ENCODE results near the gene PTPRN2. TPM values are rescaled to one million over a fixed set of nuclear protein-coding genes. Genes with fewer than 3 reads are reported as not detected.

PTPRN2 gene
- polyA plus RNA-seq, 1 of the 3 experiments (the other 2 are of a cell fraction), result 4.0 TPM

- 68% methylated on average over 22 of the region's 29 CpGs for WGBS (ENCODE audit: low lambda C conversion rate)
Observed at GRCh38 chr7:158500651-158501052, 87.0 kb downstream of the PTPRN2 start.

DNA sequence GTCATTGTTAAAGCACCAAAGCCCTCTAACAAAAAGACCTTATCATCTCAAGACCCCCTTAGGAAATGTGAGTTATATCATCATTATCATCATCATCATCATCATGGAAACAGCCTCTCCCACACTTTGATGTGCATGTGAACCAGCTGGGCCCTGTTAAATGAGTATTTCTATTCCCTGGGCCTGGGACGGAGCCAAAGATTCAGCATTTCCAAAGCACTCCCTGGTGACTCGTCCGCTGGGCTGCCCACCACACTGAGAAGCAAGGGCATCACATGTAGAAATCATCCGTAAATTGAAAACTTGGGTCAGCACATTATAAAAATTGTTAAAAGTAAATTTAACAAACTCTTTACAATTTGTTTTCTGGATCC is 88.6 kb downstream of the PTPRN2 start:
- Histone ChIP-seq H3K4me1 (ENCODE audit: control insufficient read depth in 1 of 2, insufficient read depth in 2 of 2, low read depth in 1 of 2, low read length in 1 of 2) (peaks cover 0 to 24% of the 10 kb centered on the region in 2 experiments; a peak in 2 of 4 replicates), H3K36me3 (replicated peaks in 1 of 2; ENCODE audit: control insufficient read depth in 1 of 2, insufficient read depth in 2 of 2, low read length in 1 of 2) (no peaks in the 10 kb centered on the region), H3K27me3 (ENCODE audit: insufficient read depth) (no peaks in the 10 kb centered on the region), H3K9me2 (no peaks in the 10 kb centered on the region), H3K4me2 (no peak overlapping the region), H3K9ac (no peak overlapping the region), H3K27ac (ENCODE audit: low read depth in 2 of 2, low read length in 1 of 2) (no peak overlapping the region), H3K79me2 (ENCODE audit: insufficient read depth) (no peaks in the 10 kb centered on the region), H2AFZ (ENCODE audit: low read depth) (no peak overlapping the region), H3K4me3 (ENCODE audit: low read depth in 2 of 2, low read length in 1 of 2) (no peak overlapping the region), H3F3A (replicated peaks; ENCODE audit: insufficient read depth) (no peaks in the 10 kb centered on the region), H4K20me1 (ENCODE audit: insufficient read depth) (no peaks in the 10 kb centered on the region), H3K9me3 (no peaks in the 10 kb centered on the region)
- POLR2A ChIA-PET, result interaction anchor here (1.1 kb wide), 1 partner anchor 10 kb away, joined by 4 read pairs; no protein-coding TSS in a partner anchor
- no peak for DNase-seq
- WGBS (ENCODE audit: low lambda C conversion rate), result 50% methylated on average over 4 of the region's 4 CpGs
- CTCF ChIA-PET, result interaction anchor here (1.2 to 1.7 kb wide), 4 partner anchors 65 to 478 kb away, joined by 4 to 7 read pairs (median 4); no protein-coding TSS in a partner anchor
- no peak for TF ChIP-seq ZBTB33 (IDR thresholded peaks at IDR 0.05; ENCODE audit: borderline replicate concordance, low read depth)
- TF ChIP-seq MAX (IDR thresholded peaks at IDR 0.05; ENCODE audit: low read depth), result no peak
- no peak for TF ChIP-seq GABPA (IDR thresholded peaks at IDR 0.05; ENCODE audit: low read depth)
- TF ChIP-seq FOXM1 (IDR thresholded peaks at IDR 0.05; ENCODE audit: low read depth), result no peak
- no peak for TF ChIP-seq PBX3 (IDR thresholded peaks at IDR 0.05)
- TF ChIP-seq FOXJ3 (CRISPR knock-in tag; IDR thresholded peaks at IDR 0.05), result no peak
- TF ChIP-seq TCF12 (IDR thresholded peaks at IDR 0.05), result no peak
- no peak for TF ChIP-seq YY1 (IDR thresholded peaks at IDR 0.05; ENCODE audit: low read depth)
- TF ChIP-seq NRF1 (IDR thresholded peaks at IDR 0.05; ENCODE audit: low read depth, low read length), result no peak
- no peak for TF ChIP-seq RAD21 (IDR thresholded peaks at IDR 0.05; ENCODE audit: low read length)
- TF ChIP-seq EP300 (IDR thresholded peaks at IDR 0.05; ENCODE audit: borderline replicate concordance in 1 of 2, low read depth in 1 of 2, low read length in 1 of 2), result no peak
- TF ChIP-seq TAF1 (IDR thresholded peaks at IDR 0.05; ENCODE audit: borderline replicate concordance, low read depth, low read length), result no peak
- TF ChIP-seq, protein P1, sequence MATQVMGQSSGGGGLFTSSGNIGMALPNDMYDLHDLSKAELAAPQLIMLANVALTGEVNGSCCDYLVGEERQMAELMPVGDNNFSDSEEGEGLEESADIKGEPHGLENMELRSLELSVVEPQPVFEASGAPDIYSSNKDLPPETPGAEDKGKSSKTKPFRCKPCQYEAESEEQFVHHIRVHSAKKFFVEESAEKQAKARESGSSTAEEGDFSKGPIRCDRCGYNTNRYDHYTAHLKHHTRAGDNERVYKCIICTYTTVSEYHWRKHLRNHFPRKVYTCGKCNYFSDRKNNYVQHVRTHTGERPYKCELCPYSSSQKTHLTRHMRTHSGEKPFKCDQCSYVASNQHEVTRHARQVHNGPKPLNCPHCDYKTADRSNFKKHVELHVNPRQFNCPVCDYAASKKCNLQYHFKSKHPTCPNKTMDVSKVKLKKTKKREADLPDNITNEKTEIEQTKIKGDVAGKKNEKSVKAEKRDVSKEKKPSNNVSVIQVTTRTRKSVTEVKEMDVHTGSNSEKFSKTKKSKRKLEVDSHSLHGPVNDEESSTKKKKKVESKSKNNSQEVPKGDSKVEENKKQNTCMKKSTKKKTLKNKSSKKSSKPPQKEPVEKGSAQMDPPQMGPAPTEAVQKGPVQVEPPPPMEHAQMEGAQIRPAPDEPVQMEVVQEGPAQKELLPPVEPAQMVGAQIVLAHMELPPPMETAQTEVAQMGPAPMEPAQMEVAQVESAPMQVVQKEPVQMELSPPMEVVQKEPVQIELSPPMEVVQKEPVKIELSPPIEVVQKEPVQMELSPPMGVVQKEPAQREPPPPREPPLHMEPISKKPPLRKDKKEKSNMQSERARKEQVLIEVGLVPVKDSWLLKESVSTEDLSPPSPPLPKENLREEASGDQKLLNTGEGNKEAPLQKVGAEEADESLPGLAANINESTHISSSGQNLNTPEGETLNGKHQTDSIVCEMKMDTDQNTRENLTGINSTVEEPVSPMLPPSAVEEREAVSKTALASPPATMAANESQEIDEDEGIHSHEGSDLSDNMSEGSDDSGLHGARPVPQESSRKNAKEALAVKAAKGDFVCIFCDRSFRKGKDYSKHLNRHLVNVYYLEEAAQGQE (IDR thresholded peaks at IDR 0.05; ENCODE audit: low read depth, low read length), result no peak

More at GRCh38 chr7:158500651-158501052, 87.0 kb downstream of the PTPRN2 start:
- Histone ChIP-seq H3K4me3 (ENCODE audit: low read depth in 2 of 2, low read length in 1 of 2) (no peak overlapping the region), H3F3A (replicated peaks; ENCODE audit: insufficient read depth) (no peaks in the 10 kb centered on the region), H3K9me2 (no peaks in the 10 kb centered on the region), H3K27ac (ENCODE audit: low read depth in 2 of 2, low read length in 1 of 2) (no peak overlapping the region; a peak in 1 of 4 replicates), H2AFZ (ENCODE audit: low read depth) (no peak overlapping the region), H3K4me1 (ENCODE audit: control insufficient read depth in 1 of 2, insufficient read depth in 2 of 2, low read depth in 1 of 2, low read length in 1 of 2) (peaks cover 0 to 19% of the 10 kb centered on the region in 2 experiments; a peak in 2 of 4 replicates), H3K36me3 (replicated peaks in 1 of 2; ENCODE audit: control insufficient read depth in 1 of 2, insufficient read depth in 2 of 2, low read length in 1 of 2) (no peaks in the 10 kb centered on the region), H3K27me3 (ENCODE audit: insufficient read depth) (no peaks in the 10 kb centered on the region), H4K20me1 (ENCODE audit: insufficient read depth) (no peaks in the 10 kb centered on the region), H3K9ac (no peak overlapping the region), H3K79me2 (ENCODE audit: insufficient read depth) (no peaks in the 10 kb centered on the region), H3K9me3 (no peaks in the 10 kb centered on the region), H3K4me2 (no peak overlapping the region)
- DNase-seq, result peak; percentile 49
- POLR2A ChIA-PET, result interaction anchor here (1.3 kb wide), 1 partner anchor 87 kb away, joined by 3 read pairs; the partner anchor contains the start of gene PTPRN2
- CTCF ChIA-PET, result interaction anchor here (1.4 kb wide), 1 partner anchor 477 kb away, joined by 4 read pairs; no protein-coding TSS in a partner anchor
- TF ChIP-seq IRF3 (IDR thresholded peaks at IDR 0.05; ENCODE audit: low read depth, low read length) (no peak), SMC3 (IDR thresholded peaks at IDR 0.05; ENCODE audit: low read depth, low read length) (no peak), MAX (IDR thresholded peaks at IDR 0.05; ENCODE audit: low read depth) (no peak), POLR2AphosphoS5 (IDR thresholded peaks at IDR 0.05; ENCODE audit: low read depth, low read length) (no peak), NFIC (IDR thresholded peaks at IDR 0.05; ENCODE audit: borderline replicate concordance) (no peak), RAD21 (IDR thresholded peaks at IDR 0.05; ENCODE audit: low read length) (no peak), CHD2 (IDR thresholded peaks at IDR 0.05; ENCODE audit: low read length, partially characterized antibody) (no peak), RCOR1 (IDR thresholded peaks at IDR 0.05; ENCODE audit: low read length) (no peak)
